ENCODE data around the gene CD68. TPM values are rescaled to one million over a fixed set of nuclear protein-coding genes. Genes with fewer than 3 reads are reported as not detected.

Gene CD68
- total RNA-seq, 6 experiments from 2014 or later: 31.6 to 179 (median 51.1) TPM

GRCh38 chr17:7627250-7628121, 48.0 kb downstream of the CD68 start, which contains the start of gene SAT2:
TSS of gene SAT2 (minus strand) at chr17:7627821. CDS start at chr17:7627635, 186 bp downstream.
- Histone ChIP-seq H3K27me3 (no peaks in the 10 kb centered on the region), H3K9me3 (no peaks in the 10 kb centered on the region), H3K27ac (peak within 1 kb of the TSS; percentile 91 to 98 (median 93)), H3K4me3 (peak within 1 kb of the TSS; percentile 59 to 88 (median 87)), H3K36me3 (no peaks in the 10 kb centered on the region), H3K4me1 (peaks cover 0 to 70% (median 29%) of the 10 kb centered on the region in 4 donors)
- 0% methylated on average over 23 of the region's 54 CpGs for WGBS (ENCODE audit: insufficient coverage, low coverage, low lambda C conversion rate, missing lambda C conversion rate)
- intact Hi-C loops (cut with DNase I): no loop called here
- DNase-seq (peak; percentile 96 to 98 (median 96)), ATAC-seq (peak; percentile 83 to 91 (median 86))
- TF ChIP-seq, protein P1, sequence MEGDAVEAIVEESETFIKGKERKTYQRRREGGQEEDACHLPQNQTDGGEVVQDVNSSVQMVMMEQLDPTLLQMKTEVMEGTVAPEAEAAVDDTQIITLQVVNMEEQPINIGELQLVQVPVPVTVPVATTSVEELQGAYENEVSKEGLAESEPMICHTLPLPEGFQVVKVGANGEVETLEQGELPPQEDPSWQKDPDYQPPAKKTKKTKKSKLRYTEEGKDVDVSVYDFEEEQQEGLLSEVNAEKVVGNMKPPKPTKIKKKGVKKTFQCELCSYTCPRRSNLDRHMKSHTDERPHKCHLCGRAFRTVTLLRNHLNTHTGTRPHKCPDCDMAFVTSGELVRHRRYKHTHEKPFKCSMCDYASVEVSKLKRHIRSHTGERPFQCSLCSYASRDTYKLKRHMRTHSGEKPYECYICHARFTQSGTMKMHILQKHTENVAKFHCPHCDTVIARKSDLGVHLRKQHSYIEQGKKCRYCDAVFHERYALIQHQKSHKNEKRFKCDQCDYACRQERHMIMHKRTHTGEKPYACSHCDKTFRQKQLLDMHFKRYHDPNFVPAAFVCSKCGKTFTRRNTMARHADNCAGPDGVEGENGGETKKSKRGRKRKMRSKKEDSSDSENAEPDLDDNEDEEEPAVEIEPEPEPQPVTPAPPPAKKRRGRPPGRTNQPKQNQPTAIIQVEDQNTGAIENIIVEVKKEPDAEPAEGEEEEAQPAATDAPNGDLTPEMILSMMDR (IDR thresholded peaks at IDR 0.05): no peak
- TF ChIP-seq POLR2A (IDR thresholded peaks at IDR 0.05): peak; percentile 89

GRCh38 chr17:7629939-7630571, 50.6 kb downstream of the CD68 start, which contains the start of gene SHBG:
TSS of gene SHBG (plus strand) at chr17:7630135. CDS start at chr17:7630173, 38 bp downstream.
- no peak for ATAC-seq
- H3K27me3 ChIP-seq: no peaks in the 10 kb centered on the region
- no peak within 1 kb of the TSS for H3K4me3 ChIP-seq
- peak within 1 kb of the TSS in 1 of 3 donors; percentile 91 for H3K27ac ChIP-seq
- H3K9me3 ChIP-seq: no peaks in the 10 kb centered on the region
- intact Hi-C loops (cut with DNase I): loop anchor here (10.0 kb wide), 1 partner anchor 55 kb away; the partner anchor contains the start of genes TP53 (in 2 of the 2) and WRAP53 (in 2 of the 2)
- no peak for TF ChIP-seq POLR2A (IDR thresholded peaks at IDR 0.05)
- TF ChIP-seq, protein P1 (IDR thresholded peaks at IDR 0.05): no peak
- WGBS (ENCODE audit: insufficient coverage, low coverage, low lambda C conversion rate, missing lambda C conversion rate): 20% methylated on average over 8 of the region's 13 CpGs
- no peaks in the 10 kb centered on the region for H3K36me3 ChIP-seq
- peak in 1 of 3 donors; percentile 57 for DNase-seq
- H3K4me1 ChIP-seq: peaks cover 0 to 64% (median 24%) of the 10 kb centered on the region in 4 donors

Small RNA genes lying within 50 kb of the gene (small RNA-seq; reads per million reads assigned to genes)
- 0 reads per million in 2 experiments for gene CD68
- gene RF00019: 0 reads per million in 2 experiments
- 0 reads per million in 2 experiments for gene SNORA48
- gene SNORD10: 0 reads per million in 2 experiments

Other genes starting within 250 kb of the CD68 start
- gene ACAP1, start 243.1 kb upstream of the CD68 start, total RNA-seq: 1 to 10 TPM; 1.6 to 6.8 (median 2.7) TPM
- gene KCTD11, start 227.5 kb upstream of the CD68 start, total RNA-seq: 1 to 10 TPM; 2.2 to 4.4 (median 2.9) TPM
- not detected for gene TMEM95, start 224.5 kb upstream of the CD68 start, total RNA-seq
- gene TNK1, start 198.5 kb upstream of the CD68 start, total RNA-seq: 1 to 10 TPM; 2.9 to 5.1 (median 4.0) TPM
- 1 to 10 TPM; 5.5 to 8.9 (median 6.4) TPM for gene PLSCR3, start 185.1 kb upstream of the CD68 start, total RNA-seq
- gene TMEM256, start 175.5 kb upstream of the CD68 start, total RNA-seq: 10 to 100 TPM; 56.4 to 95.4 (median 68.9) TPM
- 1 to 10 TPM; 1.3 to 5.3 (median 3.0) TPM for gene NLGN2, start 171.8 kb upstream of the CD68 start, total RNA-seq
- gene SPEM1, start 159.3 kb upstream of the CD68 start, total RNA-seq: not detected
- not detected for gene SPEM2, start 154.0 kb upstream of the CD68 start, total RNA-seq
- not detected for gene SPEM3, start 150.8 kb upstream of the CD68 start, total RNA-seq
- gene TMEM102, start 144.2 kb upstream of the CD68 start, total RNA-seq: 1 to 10 TPM; 2.3 to 8.4 (median 4.0) TPM
- gene FGF11, start 140.1 kb upstream of the CD68 start, total RNA-seq: under 1 TPM in 5 of 6 experiments, not detected in 1; 0.37 to 0.84 (median 0.68) TPM
- gene CHRNB1, start 134.6 kb upstream of the CD68 start, total RNA-seq: 10 to 100 TPM in 2 of 6 experiments, 1 to 10 TPM in 4; 6.0 to 12.3 (median 8.2) TPM
- 10 to 100 TPM in 1 of 6 experiments, 1 to 10 TPM in 5; 5.7 to 10.5 (median 7.9) TPM for gene ZBTB4, start 100.0 kb upstream of the CD68 start, total RNA-seq
- gene SLC35G6, start 98.2 kb upstream of the CD68 start, total RNA-seq: not detected
- 10 to 100 TPM; 36.1 to 49.9 (median 46.0) TPM for gene POLR2A, start 95.3 kb upstream of the CD68 start, total RNA-seq
- 10 to 100 TPM in 4 of 6 experiments, 1 to 10 TPM in 2; 6.1 to 14.7 (median 11.4) TPM for gene TNFSF12, start 30.6 kb upstream of the CD68 start, total RNA-seq
- 10 to 100 TPM in 2 of 6 experiments, 1 to 10 TPM in 4; 4.3 to 13.0 (median 6.2) TPM for gene TNFSF13, start 20.9 kb upstream of the CD68 start, total RNA-seq
- 10 to 100 TPM; 12.3 to 33.9 (median 15.1) TPM for gene SENP3, start 17.7 kb upstream of the CD68 start, total RNA-seq
- 100 to 1,000 TPM in 2 of 6 experiments, 10 to 100 TPM in 4; 54.2 to 199 (median 63.3) TPM for gene MPDU1, start 4.2 kb downstream of the CD68 start, total RNA-seq
- gene SOX15, start 10.5 kb downstream of the CD68 start, total RNA-seq: not detected
- gene FXR2, start 35.3 kb downstream of the CD68 start, total RNA-seq: 10 to 100 TPM; 14.3 to 23.2 (median 16.7) TPM
- gene SAT2, start 48.2 kb downstream of the CD68 start, total RNA-seq: 100 to 1,000 TPM in 5 of 6 experiments, 10 to 100 TPM in 1; 99.3 to 187 (median 120) TPM
- gene SHBG, start 50.5 kb downstream of the CD68 start, total RNA-seq: 10 to 100 TPM in 5 of 6 experiments, 1 to 10 TPM in 1; 2.4 to 70.2 (median 15.4) TPM
- 1 to 10 TPM in 3 of 6 experiments, under 1 TPM in 3; 0.43 to 1.7 (median 0.91) TPM for gene ATP1B2, start 71.3 kb downstream of the CD68 start, total RNA-seq
- 10 to 100 TPM; 12.9 to 30.0 (median 23.0) TPM for gene TP53, start 107.9 kb downstream of the CD68 start, total RNA-seq
- gene WRAP53, start 108.8 kb downstream of the CD68 start, total RNA-seq: 1 to 10 TPM; 1.9 to 3.8 (median 3.0) TPM
- 1 to 10 TPM in 1 of 6 experiments, under 1 TPM in 5; 0.26 to 1.1 (median 0.83) TPM for gene EFNB3, start 125.6 kb downstream of the CD68 start, total RNA-seq
- under 1 TPM; 0.12 to 0.38 (median 0.27) TPM for gene DNAH2, start 138.1 kb downstream of the CD68 start, total RNA-seq